GM23338 (cell line): ENCODE data around the gene SLC9C2.

Source experiments
- CTCF ChIP-seq, 2 experiments: fragments of 200-600 bp in 1 of 2; sonication (generic) in 1 of 2; conservative IDR thresholded peaks; 2 replicates each; pipeline versions ENCODE4 v1.5.1 to v1.6.1; 2016 to 2017; ENCODE audit warnings: antibody characterized with exemption in 2 of 2, low read depth in 2 of 2, mild to moderate bottlenecking in 2 of 2, moderate library complexity in 1 of 2
- EZH2 ChIP-seq: fragments of 200-600 bp; sonication (generic); IDR thresholded peaks from one replicate; pipeline ENCODE4 v1.8.0; 2017; ENCODE audit warnings: antibody characterized with exemption, mild to moderate bottlenecking, low read depth; ENCODE audit not compliant: unreplicated experiment
- JUNB ChIP-seq: IDR thresholded peaks from one replicate; pipeline ENCODE4 v1.6.1; 2016; ENCODE audit warnings: antibody characterized with exemption; ENCODE audit not compliant: unreplicated experiment
- POLR2AphosphoS5 ChIP-seq: IDR thresholded peaks from 2 replicates; pipeline ENCODE4 v1.6.1; 2016; ENCODE audit warnings: antibody characterized with exemption, low read depth
- REST ChIP-seq: IDR thresholded peaks from one replicate; pipeline ENCODE4 v1.6.1; 2018; ENCODE audit warnings: antibody characterized with exemption; ENCODE audit not compliant: unreplicated experiment
- ZNF331 ChIP-seq: fragments of 250-450 bp; sonication (Bioruptor Pico); IDR thresholded peaks from 2 replicates; pipeline ENCODE4 v1.5.0; 2020; ENCODE audit warnings: low read depth, mild to moderate bottlenecking, moderate library complexity

GRCh38 chr1:173596097-173596825 is 6.6 kb downstream of the SLC9C2 start:
- TF ChIP-seq CTCF (conservative IDR thresholded peaks at IDR 0.05; ENCODE audit: low read depth in 2 of 2) (no peak), EZH2 (no peak), REST (no peak), ZNF331 (no peak), JUNB (no peak), POLR2AphosphoS5 (no peak)
